GM15510 (cell line): ENCODE results near the gene RAB40A.

Source experiments
- POLR2A ChIP-seq: IDR thresholded peaks from 3 replicates; pipeline ENCODE4 v1.6.1; 2011; ENCODE audit warnings: borderline replicate concordance; ENCODE audit not compliant: insufficient read length; ENCODE audit errors: extremely low read depth

The RAB40A gene

DNA sequence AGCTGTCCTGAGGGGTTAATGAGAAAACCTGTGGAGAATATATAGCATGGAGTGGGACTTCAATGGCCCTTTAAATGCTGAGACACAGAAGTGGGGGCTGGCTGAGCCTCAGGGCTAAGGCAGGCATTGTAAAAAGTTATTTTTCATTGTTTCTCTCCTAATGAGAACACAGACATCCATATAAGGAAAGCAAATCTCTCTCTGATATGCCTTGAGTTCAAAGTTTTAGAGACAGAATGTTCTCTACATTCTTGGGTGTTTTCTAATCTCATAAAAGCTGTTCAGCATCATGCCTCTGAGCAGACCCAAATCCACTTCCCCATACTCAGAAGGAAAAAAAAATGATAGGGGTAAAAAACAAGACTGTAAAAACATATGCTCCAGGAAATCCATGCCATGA lies 16.8 kb upstream of the RAB40A start:
- no peak for TF ChIP-seq POLR2A

DNA sequence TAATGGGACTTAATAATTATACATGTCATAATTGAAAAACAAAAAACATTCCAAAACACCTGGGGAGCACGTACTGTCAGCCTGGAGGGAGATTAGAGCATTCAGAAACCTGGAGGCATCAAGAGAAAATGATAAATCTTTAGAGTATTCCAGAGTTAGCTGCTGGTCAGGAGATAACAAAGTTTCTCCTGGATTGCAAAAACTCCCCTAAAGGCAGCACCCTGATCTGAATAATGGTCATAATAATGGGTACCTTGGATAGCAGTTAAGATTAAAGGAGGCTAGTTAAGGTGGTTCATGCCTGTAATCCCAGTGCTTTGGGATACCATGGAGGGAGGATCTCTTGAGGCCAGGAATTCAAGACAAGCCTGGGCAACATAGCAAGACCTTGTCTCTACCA lies 15.9 kb upstream of the RAB40A start:
- TF ChIP-seq POLR2A: no peak

DNA sequence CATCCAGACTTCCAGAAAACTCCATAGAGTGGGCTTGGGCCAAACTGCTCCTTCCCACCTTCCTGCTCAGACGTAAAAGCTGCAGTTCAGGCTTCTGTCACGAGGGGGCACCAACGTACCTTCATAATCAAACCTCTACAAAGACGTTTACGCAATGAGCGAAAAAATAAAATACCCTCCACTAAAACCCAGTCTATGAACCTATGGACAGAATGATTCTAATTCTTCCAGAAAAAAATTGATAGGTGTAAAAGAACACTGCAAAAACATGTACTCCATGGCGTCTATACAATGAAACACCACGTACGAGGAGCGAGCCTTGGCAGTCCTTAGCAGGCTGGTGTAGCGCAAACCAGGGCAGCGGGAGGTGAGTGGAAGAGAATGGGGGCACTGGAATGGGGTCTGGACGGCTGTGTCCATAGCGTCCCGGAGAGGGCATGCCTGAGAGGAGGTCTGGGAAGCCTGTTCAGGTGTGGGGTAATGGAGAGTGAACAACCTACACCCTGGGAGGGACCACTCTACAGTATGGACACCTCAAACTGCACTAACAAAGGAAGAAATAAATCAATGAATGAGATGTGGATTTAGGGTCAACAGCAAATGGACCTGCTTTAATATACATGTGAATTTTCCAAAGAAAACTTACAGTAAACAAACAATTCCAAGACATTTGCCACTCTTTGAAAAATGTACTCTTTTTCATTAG lies 14.4 kb upstream of the RAB40A start:
- TF ChIP-seq POLR2A: no peak

DNA sequence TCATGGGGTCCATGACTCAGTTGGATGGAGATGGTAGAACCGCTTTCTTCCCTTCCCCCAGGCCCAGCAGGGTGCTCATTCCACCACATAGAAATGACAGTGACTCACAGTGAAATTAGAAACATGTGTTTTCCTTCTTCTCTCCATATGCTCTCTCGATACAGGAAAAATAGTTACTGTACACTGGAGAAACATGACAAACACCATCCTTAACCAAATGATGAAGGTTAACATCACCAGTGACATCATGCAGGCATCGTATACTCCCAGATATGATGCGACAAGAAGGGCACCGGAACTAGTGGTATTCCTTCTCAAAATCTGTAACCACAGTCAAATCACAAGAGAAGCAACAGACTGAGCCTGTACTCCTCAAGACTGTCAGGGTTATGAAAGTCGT lies 11.7 kb upstream of the RAB40A start:
- TF ChIP-seq POLR2A: no peak

- no peak for TF ChIP-seq POLR2A
These were observed 11.3 kb upstream of the RAB40A start for GRCh38 chrX:103530545-103530944.

- no peak for TF ChIP-seq POLR2A
These were observed 10.3 kb upstream of the RAB40A start for GRCh38 chrX:103529550-103529949.

DNA sequence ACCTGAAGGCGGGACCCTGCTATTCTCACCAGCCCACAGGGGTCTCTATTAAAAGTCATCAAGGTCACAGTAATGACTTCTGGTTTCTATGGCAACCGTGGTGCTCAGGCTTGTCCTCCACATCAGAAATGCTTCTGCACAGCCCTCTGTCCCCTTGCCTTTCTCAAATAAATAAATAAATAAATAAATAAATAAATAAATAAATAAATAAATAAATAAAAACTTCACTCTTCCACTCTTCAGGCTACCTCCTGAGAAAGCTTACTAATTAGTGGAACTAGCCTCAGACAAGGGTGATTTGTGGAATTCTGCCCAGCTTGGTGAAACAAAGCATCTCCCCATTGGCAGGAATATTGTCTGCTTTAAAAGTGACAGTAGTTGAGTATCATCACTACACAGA lies 5.5 kb upstream of the RAB40A start:
- TF ChIP-seq POLR2A: no peak

DNA sequence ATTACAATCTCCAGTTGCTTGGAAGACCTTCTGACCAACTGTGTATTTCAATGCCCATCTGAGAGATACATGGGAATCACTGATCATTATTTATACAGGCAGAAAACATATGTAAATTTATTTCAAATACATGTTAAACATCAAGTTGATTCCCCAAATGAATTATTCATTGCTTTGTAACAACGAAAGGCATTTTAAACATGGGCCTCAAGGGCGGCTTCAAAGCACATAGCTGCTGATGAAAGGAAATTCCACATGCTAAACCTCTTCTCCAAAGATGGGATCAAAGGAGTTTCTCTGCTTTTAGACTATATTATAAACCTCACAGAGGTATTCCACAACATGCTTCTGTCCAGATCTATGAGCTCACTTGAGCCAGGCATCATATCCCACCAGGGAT lies 4.3 kb upstream of the RAB40A start:
- no peak for TF ChIP-seq POLR2A

DNA sequence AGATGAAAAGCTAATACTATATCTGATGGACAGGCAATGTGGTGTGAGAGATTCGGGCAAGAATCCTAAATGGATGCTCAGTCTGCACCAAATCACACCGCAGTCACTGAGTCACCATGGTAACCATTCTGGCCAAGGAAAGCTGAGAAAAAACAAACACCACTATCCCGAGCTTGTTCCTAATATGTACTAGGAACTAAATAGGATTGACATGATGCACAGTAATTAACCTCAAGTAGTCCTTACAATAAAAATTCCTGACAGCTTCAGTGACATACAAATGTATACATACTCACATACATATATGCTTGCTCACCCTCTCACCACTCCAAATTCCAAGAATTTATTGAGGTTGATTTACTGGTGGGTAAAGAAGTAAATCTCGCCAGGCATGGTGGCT lies 1.1 kb upstream of the RAB40A start:
- no peak for TF ChIP-seq POLR2A

GRCh38 chrX:103518571-103518970 lies 718 bp downstream of the RAB40A start:
- no peak for TF ChIP-seq POLR2A

GRCh38 chrX:103517246-103517645 lies 2.0 kb downstream of the RAB40A start:
- no peak for TF ChIP-seq POLR2A

DNA sequence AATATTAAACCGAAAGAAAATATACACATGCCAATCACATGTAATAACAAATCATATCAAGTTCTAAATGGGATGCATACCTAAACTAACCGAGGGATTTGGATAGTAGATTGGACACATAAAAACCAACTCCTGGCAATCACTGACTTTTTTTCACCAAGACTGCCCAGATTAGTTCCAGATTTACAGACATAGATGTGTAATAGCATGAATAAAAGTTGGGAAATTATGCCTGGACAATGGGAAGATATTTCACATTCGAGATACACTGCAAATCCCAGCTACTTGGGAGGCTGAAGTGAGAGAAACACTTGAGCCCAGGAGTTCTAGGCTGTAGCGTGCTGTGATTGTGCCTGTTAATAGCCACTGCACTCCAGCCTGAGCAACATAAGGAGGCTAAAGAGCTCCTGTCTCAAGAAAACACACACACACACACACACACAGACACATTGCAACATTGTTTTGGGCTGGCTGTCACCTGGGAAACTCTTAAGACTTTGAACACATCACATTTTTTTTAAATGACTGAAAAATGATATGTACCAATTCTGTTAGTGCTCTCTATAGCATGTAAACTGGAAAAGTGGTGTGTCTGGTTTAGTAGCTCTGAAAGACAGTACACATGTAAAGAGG lies 5.7 kb downstream of the RAB40A start:
- TF ChIP-seq POLR2A: no peak

- no peak for TF ChIP-seq POLR2A
These were observed 6.2 kb downstream of the RAB40A start for GRCh38 chrX:103513067-103513466.

DNA sequence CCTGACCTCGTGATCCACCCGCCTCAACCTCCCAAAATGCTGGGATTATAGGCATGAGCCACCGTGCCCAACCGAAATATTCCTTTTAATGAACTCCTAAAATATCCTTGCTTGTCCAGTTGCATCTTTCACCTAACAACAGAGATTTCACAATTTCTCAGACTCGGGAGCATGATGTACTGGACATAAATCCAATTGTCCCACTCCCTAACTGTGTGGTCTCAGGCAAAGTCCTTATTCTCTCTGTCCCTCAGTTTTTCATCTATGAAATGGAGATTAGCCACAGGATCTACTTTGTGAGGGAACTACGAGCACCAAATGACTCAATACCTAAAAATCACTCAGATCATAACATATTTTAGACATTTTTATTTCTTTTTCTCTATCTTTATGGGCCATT lies 9.3 kb downstream of the RAB40A start:
- TF ChIP-seq POLR2A: no peak

GRCh38 chrX:103503853-103504207 lies 15.5 kb downstream of the RAB40A start:
- TF ChIP-seq POLR2A: no peak

DNA sequence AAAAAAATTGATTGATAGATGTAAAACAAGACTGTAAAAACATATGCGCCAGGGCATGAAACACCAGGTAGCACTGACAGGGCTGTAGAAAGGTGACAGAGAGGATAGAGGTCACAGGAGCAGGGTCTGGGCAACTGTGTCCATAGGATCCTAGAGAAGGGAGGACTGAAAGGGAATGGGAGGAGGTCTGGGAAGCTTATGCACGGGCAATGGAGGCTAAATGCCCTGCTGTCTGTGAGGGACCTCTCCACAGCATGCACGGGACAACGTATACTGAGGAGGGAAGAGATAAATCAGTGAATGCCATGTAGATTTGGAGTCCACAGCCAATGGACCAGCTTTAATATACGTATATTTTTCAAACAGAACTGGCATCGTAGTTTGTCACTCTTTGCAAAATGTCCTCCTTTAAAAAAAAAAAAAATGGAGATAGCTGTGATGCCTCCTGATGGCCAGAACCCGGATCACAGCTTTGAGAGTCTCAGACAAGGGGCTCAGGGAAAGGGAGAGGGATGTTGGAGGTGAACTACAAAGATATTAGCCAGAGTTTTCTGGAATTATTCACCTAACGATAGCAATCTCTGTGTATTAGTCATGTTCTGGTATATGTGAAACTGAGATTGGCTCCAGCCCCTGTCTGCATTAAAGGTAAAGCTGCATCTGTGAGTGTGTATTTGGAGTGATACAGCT lies 16.0 kb downstream of the RAB40A start:
- no peak for TF ChIP-seq POLR2A
